Stimulated activated naive CD8-positive, alpha-beta T cell treated with anti-CD3 and anti-CD28 coated beads, Interleukin-15, Interleukin-2, amounts not matched to agents 100 U/mL and 50 U/mL, for 24 hours (primary cell): Measurements from ENCODE around the gene AGBL4.

Source experiments
- ATAC-seq: fragments of 150-1000 bp; cut with Tn5 transposase; one replicate; pipeline ENCODE4 v1.10.0; 2021
- DNase-seq: peaks from one replicate; pipeline ENCODE4 v3.0.0; 2021

The AGBL4 gene

GRCh38 chr1:48765335-48765734, 1258.4 kb downstream of the AGBL4 start:
- ATAC-seq, result no peak

GRCh38 chr1:48761986-48762385, 1261.8 kb downstream of the AGBL4 start:
- ATAC-seq (no peak), DNase-seq (no peak)

More at GRCh38 chr1:48765335-48765734, 1258.4 kb downstream of the AGBL4 start:
- no peak for DNase-seq

- ATAC-seq (no peak), DNase-seq (no peak)
Observed at GRCh38 chr1:48761411-48761810, 1262.3 kb downstream of the AGBL4 start.

- no peak for ATAC-seq
- no peak for DNase-seq
Observed at GRCh38 chr1:48760857-48761256, 1262.9 kb downstream of the AGBL4 start.

- no peak for DNase-seq
- no peak for ATAC-seq
Observed at GRCh38 chr1:48758976-48759375, 1264.8 kb downstream of the AGBL4 start.

- no peak for ATAC-seq
Observed at GRCh38 chr1:48757363-48757762, 1266.4 kb downstream of the AGBL4 start.

GRCh38 chr1:48756683-48757316, 1267.0 kb downstream of the AGBL4 start:
- ATAC-seq (no peak), DNase-seq (no peak)

More at GRCh38 chr1:48757363-48757762, 1266.4 kb downstream of the AGBL4 start:
- DNase-seq, result no peak

GRCh38 chr1:48753293-48753692, 1270.5 kb downstream of the AGBL4 start:
- no peak for DNase-seq

GRCh38 chr1:48750109-48750508, 1273.6 kb downstream of the AGBL4 start:
- no peak for ATAC-seq
- DNase-seq, result no peak

More at GRCh38 chr1:48753293-48753692, 1270.5 kb downstream of the AGBL4 start:
- ATAC-seq, result no peak

- DNase-seq (no peak), ATAC-seq (no peak)
Observed at GRCh38 chr1:48749068-48749467, 1274.7 kb downstream of the AGBL4 start.

- DNase-seq (no peak), ATAC-seq (no peak)
Observed at GRCh38 chr1:48746906-48747305, 1276.8 kb downstream of the AGBL4 start.

GRCh38 chr1:48744032-48744431, 1279.7 kb downstream of the AGBL4 start:
- ATAC-seq, result no peak
- DNase-seq, result no peak

GRCh38 chr1:48743480-48743879, 1280.3 kb downstream of the AGBL4 start:
- DNase-seq (no peak), ATAC-seq (no peak)

GRCh38 chr1:48741380-48741779, 1282.4 kb downstream of the AGBL4 start:
- ATAC-seq (no peak), DNase-seq (no peak)

- no peak for DNase-seq
- no peak for ATAC-seq
Observed at GRCh38 chr1:48740621-48741020, 1283.1 kb downstream of the AGBL4 start.

GRCh38 chr1:48739091-48739490, 1284.7 kb downstream of the AGBL4 start:
- DNase-seq (no peak), ATAC-seq (no peak)

GRCh38 chr1:48738356-48738755, 1285.4 kb downstream of the AGBL4 start:
- DNase-seq (no peak), ATAC-seq (no peak)

- DNase-seq (no peak), ATAC-seq (no peak)
Observed at GRCh38 chr1:48735796-48736195, 1288.0 kb downstream of the AGBL4 start.

GRCh38 chr1:48730164-48730910, 1293.4 kb downstream of the AGBL4 start:
- DNase-seq (no peak), ATAC-seq (no peak)

- ATAC-seq (no peak), DNase-seq (no peak)
Observed at GRCh38 chr1:48728584-48728983, 1295.2 kb downstream of the AGBL4 start.

- DNase-seq (no peak), ATAC-seq (no peak)
Observed at GRCh38 chr1:48726557-48727215, 1297.1 kb downstream of the AGBL4 start.

- no peak for ATAC-seq
- DNase-seq, result no peak
Observed at GRCh38 chr1:48726139-48726538, 1297.6 kb downstream of the AGBL4 start.

- no peak for ATAC-seq
- DNase-seq, result no peak
Observed at GRCh38 chr1:48725341-48726046, 1298.3 kb downstream of the AGBL4 start.
